ENCODE results near the gene SMYD3.

The SMYD3 gene

DNA sequence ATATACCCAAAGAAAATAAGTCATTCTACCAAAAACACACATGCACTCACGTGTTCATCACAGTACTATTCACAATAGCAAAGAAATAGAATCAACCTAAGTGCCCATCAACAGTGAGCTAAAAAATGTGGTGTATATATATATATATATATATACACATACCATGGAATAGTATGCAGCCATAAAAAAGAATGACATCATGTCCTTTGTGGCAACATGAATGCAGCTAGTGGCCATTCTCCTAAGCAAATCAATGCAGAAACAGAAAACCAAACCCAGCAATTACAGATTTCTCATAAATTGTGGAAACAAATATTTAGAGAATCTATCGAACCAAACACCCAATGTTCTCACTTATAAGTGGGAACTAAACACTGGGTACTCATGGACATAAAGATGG, 585.7 kb downstream of the SMYD3 start:
- no peak overlapping the region for H3K4me3 Mint-ChIP-seq
- H3K4me1 Mint-ChIP-seq (ENCODE audit: low read depth) = no peaks in the 10 kb centered on the region
- H3K36me3 Mint-ChIP-seq (ENCODE audit: low read depth) = no peaks in the 10 kb centered on the region

DNA sequence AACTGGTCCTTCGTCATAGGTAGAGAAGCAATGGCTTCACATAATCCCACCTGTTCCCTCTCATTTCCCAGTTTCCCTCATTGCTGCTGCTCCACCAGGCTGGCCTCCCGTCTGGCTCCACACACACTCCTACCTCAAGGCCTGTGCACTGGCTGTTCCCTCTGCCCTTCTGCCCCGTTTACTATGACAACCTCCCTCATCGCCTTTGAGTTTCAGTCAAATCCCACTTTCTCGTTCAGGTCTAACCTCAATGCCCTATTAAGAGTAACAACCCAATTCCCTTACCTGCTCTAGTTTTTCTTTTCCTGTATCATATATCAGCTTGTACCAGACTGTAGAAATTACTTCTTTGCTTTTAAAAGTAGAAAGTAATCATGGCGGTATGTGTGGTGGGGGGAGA, 589.7 kb downstream of the SMYD3 start:
- Mint-ChIP-seq H3K9me3 (peaks cover 10% of the 10 kb centered on the region), H3K4me3 (no peak overlapping the region), H3K36me3 (ENCODE audit: low read depth) (no peaks in the 10 kb centered on the region), H3K27ac (no peak overlapping the region), H3K27me3 (no peaks in the 10 kb centered on the region), H3K4me1 (ENCODE audit: low read depth) (no peaks in the 10 kb centered on the region)
- intact Hi-C loops (cut with micrococcal nuclease) = no loop called here

More for the DNA sequence above, 585.7 kb downstream of the SMYD3 start:
- Mint-ChIP-seq H3K27me3 (no peaks in the 10 kb centered on the region), H3K27ac (no peak overlapping the region), H3K9me3 (no peaks in the 10 kb centered on the region)
- intact Hi-C loops (cut with micrococcal nuclease) = no loop called here

GRCh38 chr1:245915841-245916240, 591.2 kb downstream of the SMYD3 start:
- intact Hi-C loops (cut with micrococcal nuclease) = no loop called here
- Mint-ChIP-seq H3K9me3 (peaks cover 10% of the 10 kb centered on the region), H3K4me3 (no peak overlapping the region), H3K27ac (no peak overlapping the region), H3K36me3 (ENCODE audit: low read depth) (no peaks in the 10 kb centered on the region), H3K27me3 (no peaks in the 10 kb centered on the region), H3K4me1 (ENCODE audit: low read depth) (no peaks in the 10 kb centered on the region)

DNA sequence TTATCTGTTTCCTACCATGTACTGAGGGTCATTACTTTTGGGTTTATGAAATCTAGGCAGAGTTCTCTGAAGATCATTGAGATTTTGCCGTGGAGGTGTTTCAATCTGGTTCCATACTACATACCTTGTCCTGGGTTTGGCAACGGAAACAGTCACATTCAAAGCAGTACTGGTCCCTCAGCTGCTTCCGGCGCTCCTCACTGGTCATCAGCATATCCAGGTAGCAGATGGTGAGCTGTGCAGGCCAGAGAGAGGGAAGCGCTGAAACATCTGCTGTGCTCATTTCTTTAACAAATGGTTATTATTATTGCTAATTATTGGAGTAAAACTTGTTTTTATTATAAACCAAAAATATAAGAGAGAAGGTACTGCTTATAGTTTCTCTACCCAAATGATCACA, 591.7 kb downstream of the SMYD3 start:
- Mint-ChIP-seq H3K27ac (no peak overlapping the region), H3K4me3 (no peak overlapping the region), H3K36me3 (ENCODE audit: low read depth) (no peaks in the 10 kb centered on the region), H3K9me3 (peaks cover 10% of the 10 kb centered on the region), H3K4me1 (ENCODE audit: low read depth) (no peaks in the 10 kb centered on the region), H3K27me3 (no peaks in the 10 kb centered on the region)
- intact Hi-C loops (cut with micrococcal nuclease) = no loop called here

DNA sequence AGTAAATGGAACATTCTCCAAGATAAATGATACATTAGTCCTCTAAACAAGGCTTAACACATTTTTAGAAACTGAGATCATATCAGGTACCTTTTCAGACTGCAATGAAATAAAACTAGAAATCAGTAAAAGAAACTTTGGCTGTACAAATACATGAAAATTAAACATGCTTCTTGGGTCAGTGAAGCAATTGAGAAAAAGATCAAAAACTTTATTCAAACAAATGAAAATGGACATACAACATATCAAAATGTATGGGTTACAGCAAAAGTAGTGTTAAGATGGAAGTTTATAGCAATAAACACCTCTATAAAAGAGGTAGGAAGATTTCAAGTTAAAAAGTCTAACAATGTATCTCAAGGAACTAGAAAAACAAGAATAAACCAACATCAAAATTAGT, 598.5 kb downstream of the SMYD3 start:
- peaks cover under 1% of the 10 kb centered on the region for H3K9me3 Mint-ChIP-seq
- H3K27me3 Mint-ChIP-seq = no peaks in the 10 kb centered on the region
- H3K36me3 Mint-ChIP-seq (ENCODE audit: low read depth) = no peaks in the 10 kb centered on the region
- H3K4me1 Mint-ChIP-seq (ENCODE audit: low read depth) = no peaks in the 10 kb centered on the region
- no peak overlapping the region for H3K4me3 Mint-ChIP-seq
- intact Hi-C loops (cut with micrococcal nuclease) = no loop called here
- H3K27ac Mint-ChIP-seq = no peak overlapping the region

- no peaks in the 10 kb centered on the region for H3K36me3 Mint-ChIP-seq (ENCODE audit: low read depth)
- H3K27ac Mint-ChIP-seq = no peak overlapping the region
- H3K27me3 Mint-ChIP-seq = no peaks in the 10 kb centered on the region
- intact Hi-C loops (cut with micrococcal nuclease) = no loop called here
- no peaks in the 10 kb centered on the region for H3K9me3 Mint-ChIP-seq
- H3K4me3 Mint-ChIP-seq = no peak overlapping the region
- peaks cover 5% of the 10 kb centered on the region for H3K4me1 Mint-ChIP-seq (ENCODE audit: low read depth)
Observed at GRCh38 chr1:245906207-245906606, 600.9 kb downstream of the SMYD3 start.

DNA sequence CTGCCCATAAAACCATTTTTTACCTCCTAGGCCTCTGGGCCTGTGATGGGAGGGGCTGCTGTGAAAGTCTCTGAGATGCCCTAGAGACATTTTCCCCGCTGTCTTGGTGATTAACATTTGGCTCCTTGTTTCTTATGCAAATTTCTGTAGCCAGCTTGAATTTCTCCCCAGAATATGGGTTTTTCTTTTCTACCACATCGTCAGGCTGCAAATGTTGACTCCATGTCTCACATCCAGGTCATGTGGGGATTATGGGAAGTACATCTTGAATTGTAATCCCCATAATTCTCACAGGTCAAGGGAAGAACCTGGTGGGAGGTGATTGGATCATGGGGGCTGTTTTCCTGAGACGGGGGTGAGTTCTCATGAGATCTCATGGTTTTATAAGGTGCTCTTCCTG, 603.2 kb downstream of the SMYD3 start:
- Mint-ChIP-seq H3K4me3 (no peak overlapping the region), H3K4me1 (ENCODE audit: low read depth) (peaks cover 6% of the 10 kb centered on the region), H3K27ac (no peak overlapping the region), H3K9me3 (no peaks in the 10 kb centered on the region), H3K36me3 (ENCODE audit: low read depth) (no peaks in the 10 kb centered on the region), H3K27me3 (no peaks in the 10 kb centered on the region)
- intact Hi-C loops (cut with micrococcal nuclease) = no loop called here

DNA sequence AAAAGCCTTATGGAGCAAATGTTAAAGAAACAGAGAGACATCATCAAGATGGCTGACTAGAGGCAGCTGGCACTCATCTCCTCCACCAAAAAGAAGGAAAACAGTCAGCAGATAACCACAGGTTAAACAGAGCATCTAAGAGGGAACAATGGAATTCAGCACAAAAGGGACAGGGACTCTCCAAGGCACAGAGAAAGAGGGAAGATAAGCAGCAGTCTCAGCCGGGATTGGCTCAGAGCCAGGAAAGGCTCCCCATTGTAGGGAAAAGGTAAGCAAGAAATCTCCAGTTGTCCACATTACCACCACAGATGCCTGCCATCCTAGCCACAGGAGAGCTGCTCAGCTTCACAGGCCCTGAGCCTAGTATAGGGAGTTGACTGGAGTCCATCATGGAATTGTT, 605.5 kb downstream of the SMYD3 start:
- no peak overlapping the region for H3K4me3 Mint-ChIP-seq
- H3K9me3 Mint-ChIP-seq = no peaks in the 10 kb centered on the region
- H3K27ac Mint-ChIP-seq = no peak overlapping the region
- H3K27me3 Mint-ChIP-seq = no peaks in the 10 kb centered on the region
- intact Hi-C loops (cut with micrococcal nuclease) = no loop called here
- H3K4me1 Mint-ChIP-seq (ENCODE audit: low read depth) = peaks cover 11% of the 10 kb centered on the region
- no peaks in the 10 kb centered on the region for H3K36me3 Mint-ChIP-seq (ENCODE audit: low read depth)

GRCh38 chr1:245901037-245901436, 606.0 kb downstream of the SMYD3 start:
- H3K36me3 Mint-ChIP-seq (ENCODE audit: low read depth) = no peaks in the 10 kb centered on the region
- intact Hi-C loops (cut with micrococcal nuclease) = no loop called here

GRCh38 chr1:245898581-245898980, 608.5 kb downstream of the SMYD3 start:
- peaks cover 23% of the 10 kb centered on the region for H3K4me1 Mint-ChIP-seq (ENCODE audit: low read depth)
- H3K4me3 Mint-ChIP-seq = no peak overlapping the region
- peaks cover 12% of the 10 kb centered on the region for H3K9me3 Mint-ChIP-seq
- no peaks in the 10 kb centered on the region for H3K27me3 Mint-ChIP-seq
- no peaks in the 10 kb centered on the region for H3K36me3 Mint-ChIP-seq (ENCODE audit: low read depth)
- H3K27ac Mint-ChIP-seq = no peak overlapping the region
- intact Hi-C loops (cut with micrococcal nuclease) = no loop called here

More at GRCh38 chr1:245901037-245901436, 606.0 kb downstream of the SMYD3 start:
- Mint-ChIP-seq H3K4me1 (ENCODE audit: low read depth) (peaks cover 16% of the 10 kb centered on the region), H3K27ac (no peak overlapping the region), H3K4me3 (no peak overlapping the region), H3K9me3 (no peaks in the 10 kb centered on the region), H3K27me3 (no peaks in the 10 kb centered on the region)

DNA sequence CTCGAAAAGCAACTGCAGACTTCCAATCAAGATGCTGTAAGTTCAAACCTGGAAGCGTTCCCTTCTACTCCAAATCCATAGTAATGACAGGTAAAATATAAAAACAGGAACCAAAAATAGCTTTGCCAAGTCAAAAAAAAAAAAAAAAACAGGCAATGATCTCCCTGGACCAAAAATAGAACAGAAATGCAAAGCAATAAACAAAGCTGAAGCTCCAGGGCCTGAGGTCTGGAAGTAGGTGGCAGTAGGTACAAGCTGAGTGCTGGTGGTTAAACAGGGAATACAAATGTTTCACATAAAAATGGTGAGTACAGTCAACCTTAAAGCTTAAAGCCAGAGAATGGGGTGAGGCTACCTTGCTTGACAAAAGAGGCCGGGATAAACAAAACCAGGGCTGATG, 610.8 kb downstream of the SMYD3 start:
- Mint-ChIP-seq H3K27me3 (no peaks in the 10 kb centered on the region), H3K27ac (no peak overlapping the region), H3K4me1 (ENCODE audit: low read depth) (peaks cover 18% of the 10 kb centered on the region), H3K4me3 (no peak overlapping the region), H3K9me3 (peaks cover 22% of the 10 kb centered on the region), H3K36me3 (ENCODE audit: low read depth) (no peaks in the 10 kb centered on the region)
- intact Hi-C loops (cut with micrococcal nuclease) = no loop called here

DNA sequence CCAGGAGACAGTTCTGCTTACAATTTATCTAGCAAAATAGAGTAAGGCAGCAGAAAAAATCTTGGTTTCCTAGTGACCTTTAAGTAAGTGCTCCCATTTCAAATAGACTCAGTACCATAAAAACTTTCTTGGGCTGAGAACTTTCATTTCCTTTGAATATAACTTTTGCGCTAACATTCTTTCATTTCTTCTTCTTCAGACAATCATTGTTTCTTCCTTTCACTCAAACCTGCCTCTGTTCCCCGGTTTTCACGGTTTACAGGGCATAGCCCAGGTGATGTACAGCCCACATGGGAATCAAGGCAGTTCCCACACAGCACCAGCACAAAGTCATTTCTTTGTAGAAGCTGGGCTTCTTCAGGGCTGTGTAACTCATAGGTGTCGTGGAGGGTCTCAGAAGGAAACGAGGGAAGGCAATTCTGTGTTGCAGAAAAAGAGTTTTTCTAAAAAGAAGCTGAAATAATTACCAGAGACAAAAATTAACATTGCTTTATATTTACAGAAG, 611.6 kb downstream of the SMYD3 start:
- H3K4me1 Mint-ChIP-seq (ENCODE audit: low read depth) = peaks cover 17% of the 10 kb centered on the region
- intact Hi-C loops (cut with micrococcal nuclease) = no loop called here
- no peaks in the 10 kb centered on the region for H3K36me3 Mint-ChIP-seq (ENCODE audit: low read depth)
- no peak overlapping the region for H3K27ac Mint-ChIP-seq
- H3K27me3 Mint-ChIP-seq = no peaks in the 10 kb centered on the region
- peaks cover 22% of the 10 kb centered on the region for H3K9me3 Mint-ChIP-seq
- H3K4me3 Mint-ChIP-seq = no peak overlapping the region

GRCh38 chr1:245894843-245895242, 612.2 kb downstream of the SMYD3 start:
- intact Hi-C loops (cut with micrococcal nuclease) = no loop called here
- Mint-ChIP-seq H3K9me3 (peaks cover 22% of the 10 kb centered on the region), H3K36me3 (ENCODE audit: low read depth) (no peaks in the 10 kb centered on the region), H3K27me3 (no peaks in the 10 kb centered on the region), H3K4me1 (ENCODE audit: low read depth) (peaks cover 17% of the 10 kb centered on the region), H3K27ac (no peak overlapping the region), H3K4me3 (no peak overlapping the region)

- intact Hi-C loops (cut with micrococcal nuclease) = no loop called here
- Mint-ChIP-seq H3K27ac (no peak overlapping the region), H3K4me3 (no peak overlapping the region), H3K4me1 (ENCODE audit: low read depth) (peaks cover 12% of the 10 kb centered on the region), H3K27me3 (no peaks in the 10 kb centered on the region), H3K36me3 (ENCODE audit: low read depth) (no peaks in the 10 kb centered on the region), H3K9me3 (peaks cover 22% of the 10 kb centered on the region)
Observed at GRCh38 chr1:245893025-245893424, 614.1 kb downstream of the SMYD3 start.

DNA sequence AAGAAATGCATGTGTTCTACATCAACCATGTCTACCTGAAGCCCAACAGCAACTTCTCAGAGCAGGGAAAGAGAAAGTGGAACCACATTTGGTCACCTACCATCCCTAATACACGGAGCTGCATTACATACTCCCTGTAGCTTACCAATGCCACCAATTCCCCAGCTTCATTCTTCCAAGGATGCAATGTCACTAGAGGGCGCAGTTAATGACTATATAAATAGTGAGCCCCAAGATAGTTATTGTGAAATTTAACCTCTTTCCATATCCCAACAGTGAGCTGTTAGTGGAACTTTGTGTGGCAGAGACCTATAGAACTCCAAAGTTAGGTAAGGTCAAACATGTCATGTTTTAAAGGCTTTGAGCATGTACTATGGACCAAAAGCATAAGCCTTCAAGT, 618.3 kb downstream of the SMYD3 start:
- intact Hi-C loops (cut with micrococcal nuclease) = loop anchor here (5.0 to 10.0 kb wide), 2 partner anchors 113 to 566 kb away; no protein-coding TSS in a partner anchor
- H3K9me3 Mint-ChIP-seq = peaks cover 21% of the 10 kb centered on the region
- no peaks in the 10 kb centered on the region for H3K27me3 Mint-ChIP-seq
- H3K4me3 Mint-ChIP-seq = no peak overlapping the region
- H3K36me3 Mint-ChIP-seq (ENCODE audit: low read depth) = no peaks in the 10 kb centered on the region
- H3K27ac Mint-ChIP-seq = no peak overlapping the region
- no peaks in the 10 kb centered on the region for H3K4me1 Mint-ChIP-seq (ENCODE audit: low read depth)

All from dendritic cell treated with granulocyte-macrophage colony-stimulating factor and Interleukin-4, amounts not matched to agents 40 ng/mL and 50 ng/mL, for 4 days (primary cell).